Measurements from ENCODE around the gene CABP4. TPM values are rescaled to one million over a fixed set of nuclear protein-coding genes. Genes with fewer than 3 reads are reported as not detected.

CABP4 gene
- total and polyA plus RNA-seq, 2 experiments from 2014 or later, result not detected

- H3K4me3 ChIP-seq, result no peak overlapping the region
- H3K36me3 ChIP-seq, result peaks cover 20% of the 10 kb centered on the region
- H3K27ac ChIP-seq, result no peak overlapping the region
- no peaks in the 10 kb centered on the region for H3K4me1 ChIP-seq (ENCODE audit: low read depth)
- no peaks in the 10 kb centered on the region for H3K9me3 ChIP-seq (ENCODE audit: low read depth)
- DNase-seq (ENCODE audit: low read depth in 1 of 2, low spot score in 1 of 2), result no peak
- TF ChIP-seq, protein P1, sequence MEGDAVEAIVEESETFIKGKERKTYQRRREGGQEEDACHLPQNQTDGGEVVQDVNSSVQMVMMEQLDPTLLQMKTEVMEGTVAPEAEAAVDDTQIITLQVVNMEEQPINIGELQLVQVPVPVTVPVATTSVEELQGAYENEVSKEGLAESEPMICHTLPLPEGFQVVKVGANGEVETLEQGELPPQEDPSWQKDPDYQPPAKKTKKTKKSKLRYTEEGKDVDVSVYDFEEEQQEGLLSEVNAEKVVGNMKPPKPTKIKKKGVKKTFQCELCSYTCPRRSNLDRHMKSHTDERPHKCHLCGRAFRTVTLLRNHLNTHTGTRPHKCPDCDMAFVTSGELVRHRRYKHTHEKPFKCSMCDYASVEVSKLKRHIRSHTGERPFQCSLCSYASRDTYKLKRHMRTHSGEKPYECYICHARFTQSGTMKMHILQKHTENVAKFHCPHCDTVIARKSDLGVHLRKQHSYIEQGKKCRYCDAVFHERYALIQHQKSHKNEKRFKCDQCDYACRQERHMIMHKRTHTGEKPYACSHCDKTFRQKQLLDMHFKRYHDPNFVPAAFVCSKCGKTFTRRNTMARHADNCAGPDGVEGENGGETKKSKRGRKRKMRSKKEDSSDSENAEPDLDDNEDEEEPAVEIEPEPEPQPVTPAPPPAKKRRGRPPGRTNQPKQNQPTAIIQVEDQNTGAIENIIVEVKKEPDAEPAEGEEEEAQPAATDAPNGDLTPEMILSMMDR (IDR thresholded peaks at IDR 0.05; ENCODE audit: low read depth, low read length), result no peak
- H3K27me3 ChIP-seq, result no peaks in the 10 kb centered on the region
Measured at GRCh38 chr11:67432655-67433349, 22.4 kb upstream of the CABP4 start.

DNA sequence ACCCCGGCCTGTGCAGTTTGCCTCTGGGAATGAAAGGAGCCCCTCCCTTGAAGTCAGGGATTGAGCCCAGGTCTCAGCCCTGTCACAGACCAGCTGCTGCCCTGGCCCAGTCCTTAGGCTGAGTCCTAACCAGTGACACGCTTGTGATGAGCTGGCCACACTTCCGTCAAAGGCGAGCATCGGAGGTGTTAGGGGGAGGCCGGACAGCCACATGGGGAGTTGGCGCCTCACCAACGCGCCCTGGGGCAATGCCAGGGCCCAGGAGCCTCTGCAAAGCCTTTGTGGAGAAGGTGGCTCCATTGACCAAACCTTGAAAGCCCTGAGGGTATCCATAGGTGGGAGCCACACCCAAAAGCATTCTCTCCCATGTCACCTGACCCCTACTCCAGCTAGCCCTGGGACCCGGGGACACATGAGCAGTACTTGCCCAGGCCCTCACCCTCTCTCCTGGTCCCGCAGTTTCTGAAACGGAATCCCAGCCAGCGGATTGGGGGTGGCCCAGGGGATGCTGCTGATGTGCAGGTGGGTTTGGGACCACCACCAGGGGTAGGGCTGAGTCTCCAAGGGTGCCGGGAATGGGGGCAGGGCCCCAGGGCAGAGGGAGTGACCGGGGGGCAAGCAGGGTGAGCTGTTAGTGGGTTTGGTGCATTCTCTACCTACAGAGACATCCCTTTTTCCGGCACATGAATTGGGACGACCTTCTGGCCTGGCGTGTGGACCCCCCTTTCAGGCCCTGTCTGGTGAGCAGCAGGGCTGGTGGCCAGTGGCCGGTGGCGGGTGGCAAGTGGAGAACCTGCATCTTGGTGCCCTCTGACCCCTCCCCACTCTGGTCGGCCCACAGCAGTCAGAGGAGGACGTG is 21.4 kb upstream of the CABP4 start:
- DNase-seq (ENCODE audit: low read depth in 1 of 2, low spot score in 1 of 2), result no peak
- Histone ChIP-seq H3K9me3 (ENCODE audit: low read depth) (no peaks in the 10 kb centered on the region), H3K4me1 (ENCODE audit: low read depth) (no peaks in the 10 kb centered on the region), H3K27me3 (no peaks in the 10 kb centered on the region), H3K27ac (no peak overlapping the region), H3K4me3 (no peak overlapping the region), H3K36me3 (peaks cover 22% of the 10 kb centered on the region)
- TF ChIP-seq, protein P1 (IDR thresholded peaks at IDR 0.05; ENCODE audit: low read depth, low read length), result no peak

DNA sequence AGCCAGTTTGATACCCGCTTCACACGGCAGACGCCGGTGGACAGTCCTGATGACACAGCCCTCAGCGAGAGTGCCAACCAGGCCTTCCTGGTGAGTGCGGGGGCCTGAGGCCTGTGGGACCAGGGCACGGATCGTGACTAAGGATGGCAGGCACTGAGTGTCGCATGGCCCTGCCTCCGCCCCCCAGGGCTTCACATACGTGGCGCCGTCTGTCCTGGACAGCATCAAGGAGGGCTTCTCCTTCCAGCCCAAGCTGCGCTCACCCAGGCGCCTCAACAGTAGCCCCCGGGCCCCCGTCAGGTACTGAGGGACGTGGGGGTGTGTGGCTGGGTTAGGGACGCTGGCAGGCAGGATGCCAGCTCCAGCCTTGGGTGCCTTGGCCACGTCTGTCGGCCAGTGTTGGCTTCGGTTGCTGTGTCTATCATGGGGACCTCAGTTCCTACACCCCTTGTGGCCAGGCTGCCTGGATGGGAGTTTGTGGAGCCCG is 20.7 kb upstream of the CABP4 start:
- Histone ChIP-seq H3K36me3 (peaks cover 22% of the 10 kb centered on the region), H3K9me3 (ENCODE audit: low read depth) (no peaks in the 10 kb centered on the region), H3K4me1 (ENCODE audit: low read depth) (no peaks in the 10 kb centered on the region), H3K4me3 (no peak overlapping the region), H3K27ac (no peak overlapping the region), H3K27me3 (no peaks in the 10 kb centered on the region)
- no peak for DNase-seq (ENCODE audit: low read depth in 1 of 2, low spot score in 1 of 2)
- TF ChIP-seq, protein P1 (IDR thresholded peaks at IDR 0.05; ENCODE audit: low read depth, low read length), result no peak

DNA sequence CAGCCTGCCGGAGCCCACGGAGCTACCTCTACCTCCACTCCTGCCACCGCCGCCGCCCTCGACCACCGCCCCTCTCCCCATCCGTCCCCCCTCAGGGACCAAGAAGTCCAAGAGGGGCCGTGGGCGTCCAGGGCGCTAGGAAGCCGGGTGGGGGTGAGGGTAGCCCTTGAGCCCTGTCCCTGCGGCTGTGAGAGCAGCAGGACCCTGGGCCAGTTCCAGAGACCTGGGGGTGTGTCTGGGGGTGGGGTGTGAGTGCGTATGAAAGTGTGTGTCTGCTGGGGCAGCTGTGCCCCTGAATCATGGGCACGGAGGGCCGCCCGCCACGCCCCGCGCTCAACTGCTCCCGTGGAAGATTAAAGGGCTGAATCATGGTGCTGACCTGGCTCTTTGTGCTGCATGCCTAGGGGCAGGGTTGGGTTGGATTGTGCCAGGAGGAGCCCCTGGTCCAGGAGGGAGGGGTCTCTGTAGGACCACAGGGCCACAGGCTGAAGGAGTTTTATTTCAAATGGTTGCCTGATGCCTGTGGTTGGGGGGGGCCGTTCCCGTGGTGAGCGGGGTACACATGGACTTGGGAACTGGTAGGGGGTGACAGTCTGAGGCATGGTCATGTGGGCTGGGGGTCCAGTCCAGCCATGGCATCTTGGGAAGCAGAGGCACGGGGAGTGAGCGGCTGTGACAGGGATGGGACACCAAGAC is 20.0 kb upstream of the CABP4 start:
- H3K4me3 ChIP-seq, result no peak overlapping the region
- TF ChIP-seq, protein P1 (IDR thresholded peaks at IDR 0.05; ENCODE audit: low read depth, low read length), result no peak
- DNase-seq (ENCODE audit: low read depth in 1 of 2, low spot score in 1 of 2), result no peak
- peak overlapping the region; percentile 55 for H3K27ac ChIP-seq
- H3K36me3 ChIP-seq, result peaks cover 22% of the 10 kb centered on the region
- H3K27me3 ChIP-seq, result no peaks in the 10 kb centered on the region
- H3K9me3 ChIP-seq (ENCODE audit: low read depth), result no peaks in the 10 kb centered on the region
- H3K4me1 ChIP-seq (ENCODE audit: low read depth), result no peaks in the 10 kb centered on the region

- Histone ChIP-seq H3K4me1 (ENCODE audit: low read depth) (no peaks in the 10 kb centered on the region), H3K36me3 (peaks cover 22% of the 10 kb centered on the region), H3K27me3 (no peaks in the 10 kb centered on the region), H3K27ac (peak overlapping the region; percentile 55), H3K4me3 (no peak overlapping the region), H3K9me3 (ENCODE audit: low read depth) (no peaks in the 10 kb centered on the region)
- DNase-seq (ENCODE audit: low read depth in 1 of 2, low spot score in 1 of 2), result no peak
- TF ChIP-seq, protein P1 (IDR thresholded peaks at IDR 0.05; ENCODE audit: low read depth, low read length), result no peak
Measured at GRCh38 chr11:67435727-67436458, 19.3 kb upstream of the CABP4 start.

All from cardiac muscle cell (in vitro differentiated cells and primary cell).